H1 (cell line): ENCODE data around the gene HMGXB3. TPM values are rescaled to one million over a fixed set of nuclear protein-coding genes. Genes with fewer than 3 reads are reported as not detected.

ENCODE experiments used
- CTCF ChIA-PET: fragments of 300-600 bp; sonication (Branson Sonifier 250); formaldehyde crosslinking; loops from one replicate; lab custom pipeline; 2021; ENCODE audit not compliant: partially characterized antibody; lab: Charles Lee
- POLR2A ChIA-PET: fragments of 300-600 bp; sonication (Branson Sonifier 250); formaldehyde crosslinking; loops from one replicate; lab custom pipeline; 2021; ENCODE audit warnings: inconsistent platforms; ENCODE audit not compliant: partially characterized antibody; lab: Charles Lee
- DNase-seq, 2 experiments: peaks; one replicate each; pipeline versions ENCODE4 v3.0.0 to v3.0.0-alpha.2; 2010 to 2022; ENCODE audit warnings: low spot score in 2 of 2, low read depth in 1 of 2, mixed read lengths in 1 of 2
- FAIRE-seq: peaks from 2 replicates; lab custom pipeline; 2011; peaks lifted over from hg19 to GRCh38; lab: Jason Lieb, UNC
- H2AFZ ChIP-seq: 2 replicates; pipeline ENCODE4 v1.8.1; 2012; ENCODE audit warnings: low read length, inconsistent platforms
- H2AK5ac ChIP-seq: 2 replicates; pipeline ENCODE4 v1.6.1; 2013; ENCODE audit warnings: low read depth, low read length
- H2BK120ac ChIP-seq: replicated peaks from 2 replicates; pipeline ENCODE3; 2013; ENCODE audit warnings: low read depth, low read length, inconsistent platforms
- H2BK12ac ChIP-seq: 2 replicates; pipeline ENCODE4 v1.6.1; 2013; ENCODE audit warnings: low read depth, low read length
- H2BK15ac ChIP-seq: 2 replicates; pipeline ENCODE4 v1.6.1; 2013; ENCODE audit warnings: low read length
- H2BK20ac ChIP-seq: 2 replicates; pipeline ENCODE4 v1.6.1; 2013; ENCODE audit warnings: low read length
- H2BK5ac ChIP-seq: 2 replicates; pipeline ENCODE4 v1.6.1; 2013; ENCODE audit warnings: low read depth, low read length
- H3K14ac ChIP-seq: 2 replicates; pipeline ENCODE4 v1.6.1; 2013; ENCODE audit warnings: inconsistent platforms; ENCODE audit not compliant: insufficient read length
- H3K18ac ChIP-seq: 2 replicates; pipeline ENCODE4 v1.6.1; 2013; ENCODE audit warnings: low read length; ENCODE audit errors: extremely low read depth
- H3K23ac ChIP-seq: 2 replicates; pipeline ENCODE4 v1.6.1; 2013; ENCODE audit warnings: inconsistent platforms; ENCODE audit not compliant: insufficient read length
- H3K23me2 ChIP-seq: 2 replicates; pipeline ENCODE4 v1.6.1; 2013; ENCODE audit warnings: low read depth, low read length
- H3K27ac ChIP-seq: 2 replicates; pipeline ENCODE4 v1.6.1; 2011; ENCODE audit warnings: low read depth, low read length, inconsistent platforms
- H3K27me3 ChIP-seq, 4 experiments: replicated peaks in 1 of 4; 1 replicate in 1 of 4; 2 replicates in 3 of 4; pipeline versions ENCODE4 v1.6.1 to v1.8.1; 2011 to 2013; ENCODE audit warnings: low read length in 3 of 4, mild to moderate bottlenecking in 3 of 4, inconsistent platforms in 2 of 4, mixed read lengths in 2 of 4, moderate library complexity in 1 of 4; ENCODE audit not compliant: control insufficient read depth in 3 of 4, insufficient read depth in 3 of 4; ENCODE audit errors: extremely low read depth in 1 of 4
- H3K36me3 ChIP-seq, 4 experiments: 2 replicates each; pipeline versions ENCODE4 v1.6.1 to v1.8.1; 2011 to 2013; ENCODE audit warnings: mild to moderate bottlenecking in 4 of 4, low read length in 3 of 4, moderate library complexity in 2 of 4, control low read depth in 1 of 4, inconsistent platforms in 1 of 4; ENCODE audit not compliant: insufficient read depth in 4 of 4, control insufficient read depth in 2 of 4
- H3K4ac ChIP-seq: replicated peaks from 2 replicates; pipeline ENCODE3; 2013; ENCODE audit warnings: low read length, low read depth, mixed read lengths, inconsistent platforms; ENCODE audit not compliant: insufficient read length
- H3K4me1 ChIP-seq, 4 experiments: replicated peaks in 1 of 4; 1 replicate in 1 of 4; 2 replicates in 3 of 4; pipeline versions ENCODE4 v1.6.1 to v1.8.1; 2011 to 2013; ENCODE audit warnings: low read length in 3 of 4, inconsistent platforms in 2 of 4, mixed read lengths in 1 of 4; ENCODE audit not compliant: insufficient read depth in 4 of 4, control insufficient read depth in 3 of 4
- H3K4me2 ChIP-seq, 2 experiments: 2 replicates each; pipeline versions ENCODE4 v1.6.1 to v1.8.1; 2011 to 2013; ENCODE audit warnings: low read depth in 2 of 2, low read length in 2 of 2, control low read depth in 1 of 2, inconsistent platforms in 1 of 2, mild to moderate bottlenecking in 1 of 2; ENCODE audit not compliant: insufficient read depth in 1 of 2
- H3K4me3 ChIP-seq, 4 experiments: fragments of 200-600, 300-600 bp in 1 of 4; sonication (generic), shearing (Covaris generic), sonication (Bioruptor Twin) in 1 of 4; 2 replicates each; pipeline versions ENCODE4 v1.5.1 to v1.8.1; 2011 to 2016; ENCODE audit warnings: low read length in 4 of 4, low read depth in 3 of 4, control low read depth in 2 of 4, inconsistent platforms in 2 of 4, mild to moderate bottlenecking in 2 of 4, mixed read lengths in 1 of 4, moderate library complexity in 1 of 4; ENCODE audit not compliant: insufficient read depth in 2 of 4; ENCODE audit errors: extremely low read depth in 1 of 4
- H3K56ac ChIP-seq: replicated peaks from 2 replicates; pipeline ENCODE3; 2013; ENCODE audit warnings: low read depth, mild to moderate bottlenecking, mixed read lengths, low read length, inconsistent platforms; ENCODE audit not compliant: insufficient read length
- H3K79me1 ChIP-seq: 2 replicates; pipeline ENCODE4 v1.6.1; 2013; ENCODE audit warnings: low read depth, low read length, control low read depth
- H3K79me2 ChIP-seq, 2 experiments: 2 replicates each; pipeline versions ENCODE4 v1.6.1 to v1.8.1; 2012 to 2013; ENCODE audit warnings: low read length in 2 of 2, mild to moderate bottlenecking in 2 of 2, inconsistent platforms in 1 of 2; ENCODE audit not compliant: insufficient read depth in 2 of 2, control insufficient read depth in 1 of 2
- H3K9ac ChIP-seq, 4 experiments: replicated peaks in 1 of 4; 1 replicate in 1 of 4; 2 replicates in 3 of 4; pipeline versions ENCODE4 v1.6.1 to v1.8.1; 2011 to 2013; ENCODE audit warnings: low read depth in 3 of 4, low read length in 3 of 4, control low read depth in 2 of 4, mild to moderate bottlenecking in 2 of 4, moderate library complexity in 2 of 4, inconsistent platforms in 1 of 4; ENCODE audit errors: extremely low read depth in 1 of 4
- H3K9me3 ChIP-seq, 2 experiments: 2 replicates each; pipeline versions ENCODE4 v1.6.1 to v1.8.1; 2012 to 2013; ENCODE audit warnings: mild to moderate bottlenecking in 2 of 2, moderate library complexity in 2 of 2, control low read depth in 1 of 2, inconsistent platforms in 1 of 2, low read depth in 1 of 2, low read length in 1 of 2, mixed read lengths in 1 of 2; ENCODE audit not compliant: insufficient read depth in 2 of 2
- H4K20me1 ChIP-seq, 2 experiments: replicated peaks in 1 of 2; 2 replicates each; pipeline versions ENCODE3 to v1.8.1; 2011 to 2013; ENCODE audit warnings: inconsistent platforms in 2 of 2, low read length in 2 of 2, mild to moderate bottlenecking in 1 of 2; ENCODE audit not compliant: insufficient read depth in 2 of 2, control insufficient read depth in 1 of 2
- H4K5ac ChIP-seq: 2 replicates; pipeline ENCODE4 v1.6.1; 2013; ENCODE audit warnings: low read length, low read depth, mixed read lengths, inconsistent platforms; ENCODE audit not compliant: insufficient read length
- H4K8ac ChIP-seq: 2 replicates; pipeline ENCODE4 v1.8.0; 2013; ENCODE audit warnings: mild to moderate bottlenecking, moderate library complexity, low read length, inconsistent platforms; ENCODE audit not compliant: insufficient read depth; ENCODE audit errors: extremely low read depth
- H4K91ac ChIP-seq: replicated peaks from 2 replicates; pipeline ENCODE3; 2013; ENCODE audit warnings: low read length, mixed read lengths, inconsistent platforms; ENCODE audit not compliant: insufficient read length
- BCL11A ChIP-seq, 2 experiments: IDR thresholded peaks; one replicate each; pipeline ENCODE4 v1.6.1; 2011; ENCODE audit warnings: low read depth in 2 of 2, low read length in 2 of 2, mild to moderate bottlenecking in 2 of 2
- E2F6 ChIP-seq: IDR thresholded peaks from 2 replicates; pipeline ENCODE4 v1.6.1; 2012; ENCODE audit warnings: inconsistent platforms
- EGR1 ChIP-seq: IDR thresholded peaks from 2 replicates; pipeline ENCODE4 v1.6.1; 2011; ENCODE audit warnings: low read depth, low read length, borderline replicate concordance
- EZH2 ChIP-seq: fragments of 200-600 bp; sonication (generic); IDR thresholded peaks from 2 replicates; pipeline ENCODE4 v1.7.1; 2012; ENCODE audit warnings: low read depth, mild to moderate bottlenecking, moderate library complexity, low read length, inconsistent platforms; ENCODE audit not compliant: severe bottlenecking
- FOSL1 ChIP-seq: IDR thresholded peaks from 2 replicates; pipeline ENCODE4 v1.6.1; 2011; ENCODE audit warnings: mild to moderate bottlenecking, low read depth, low read length, moderate library complexity; ENCODE audit not compliant: insufficient read depth
- HDAC2 ChIP-seq, 2 experiments: fragments of 300-600 bp in 1 of 2; sonication (generic) in 1 of 2; IDR thresholded peaks; 2 replicates each; pipeline ENCODE4 v1.6.1; 2011 to 2012; ENCODE audit warnings: low read depth in 2 of 2, low read length in 2 of 2, mild to moderate bottlenecking in 2 of 2, moderate library complexity in 2 of 2, borderline replicate concordance in 1 of 2, inconsistent platforms in 1 of 2
- KDM4A ChIP-seq: IDR thresholded peaks from one replicate; pipeline ENCODE4 v1.7.1; 2012; ENCODE audit warnings: low read depth, mild to moderate bottlenecking, moderate library complexity, low read length, inconsistent platforms; ENCODE audit not compliant: severe bottlenecking
- NRF1 ChIP-seq: IDR thresholded peaks from 2 replicates; pipeline ENCODE4 v1.6.1; 2011; ENCODE audit warnings: mild to moderate bottlenecking, low read depth, low read length, improper control_type of control experiment
- PHF8 ChIP-seq: fragments of 200-600 bp; sonication (generic); conservative IDR thresholded peaks from 2 replicates; pipeline ENCODE4 v1.7.1; 2012; ENCODE audit warnings: low read depth, mild to moderate bottlenecking, inconsistent platforms, low read length, moderate library complexity
- POLR2AphosphoS5 ChIP-seq: IDR thresholded peaks from 2 replicates; pipeline ENCODE4 v1.6.1; 2011; ENCODE audit warnings: low read depth, low read length
- TBP ChIP-seq: IDR thresholded peaks from 2 replicates; pipeline ENCODE4 v1.6.1; 2011; ENCODE audit warnings: low read depth, low read length, improper control_type of control experiment
- WGBS, 2 experiments: shearing (Covaris generic) in 1 of 2; methylation state at CpG; one replicate each; pipeline versions ENCODE4 v1.1.6 to v1.1.7; 2013 to 2015; ENCODE audit warnings: low lambda C conversion rate in 2 of 2, mixed read lengths in 2 of 2, inconsistent platforms in 1 of 2, low coverage in 1 of 2, missing lambda C conversion rate in 1 of 2; ENCODE audit not compliant: insufficient replicate concordance in 2 of 2, insufficient coverage in 1 of 2, insufficient read length in 1 of 2; ENCODE audit errors: extremely low coverage in 1 of 2, missing lambda C conversion rate in 1 of 2; 5-methylcytosine and 5-hydroxymethylcytosine counted together
- polyA plus RNA-seq, 7 experiments: library from polyadenylated mRNA; depleted of rRNA in 3 of 7; stranded (reverse) in 5 of 7; unstranded in 2 of 7; fragments of >200 nt in 5 of 7; fragments of 200-250 nt in 2 of 7; gene quantifications; 1 replicate in 5 of 7; 2 replicates in 1 of 7; 4 replicates in 1 of 7; pipeline versions ENCODE4 v1.2.1 to v1.2.3, GENCODE V29; 2011 to 2013; ENCODE audit warnings: missing spikeins in 2 of 7, mixed read lengths in 2 of 7
- total RNA-seq: library from RNA; stranded (reverse); fragmentation: NEBNext Ultra II Directional; extraction: Animal tissue kit (Norgen Biotek cat#: 25700); gene quantifications from 2 replicates; pipeline ENCODE4 v1.2.1, GENCODE V29; 2021

HMGXB3 gene
- total and polyA plus RNA-seq, 2 of the 8 experiments (the other 6 are each of a cell fraction or from before 2014, with no cell fraction given) = 26.8 to 28.0 TPM

GRCh38 chr5:150082889-150083288, 82.3 kb downstream of the HMGXB3 start:
- Histone ChIP-seq H3K9ac (no peak overlapping the region), H3K79me2 (no peaks in the 10 kb centered on the region), H3K23ac (no peak overlapping the region), H3K9me3 (no peaks in the 10 kb centered on the region), H2BK20ac (no peak overlapping the region), H2BK120ac (no peak overlapping the region), H2BK12ac (no peak overlapping the region), H3K56ac (no peak overlapping the region), H3K27me3 (no peaks in the 10 kb centered on the region; a peak in 1 of 7 replicates), H3K4me3 (no peak overlapping the region), H3K23me2 (no peaks in the 10 kb centered on the region; the same call in 1 of the 2 replicates), H4K20me1 (no peaks in the 10 kb centered on the region), H3K4me2 (no peak overlapping the region), H3K18ac (no peak overlapping the region), H4K8ac (no peak overlapping the region), H3K14ac (no peak overlapping the region), H3K4ac (no peak overlapping the region), H4K91ac (peak overlapping the region; percentile 25), H3K79me1 (no peaks in the 10 kb centered on the region), H3K27ac (no peak overlapping the region), H2AFZ (no peak overlapping the region), H3K4me1 (peaks cover 0 to 6% (median 1%) of the 10 kb centered on the region in 4 experiments; a peak in 5 of 7 replicates), H2BK15ac (peak overlapping the region; percentile 61; the same call in 1 of the 2 replicates), H2BK5ac (no peak overlapping the region), H4K5ac (no peak overlapping the region), H2AK5ac (no peak overlapping the region), H3K36me3 (no peaks in the 10 kb centered on the region)
- ChIA-PET POLR2A (interaction anchor here (0.6 kb wide), 1 partner anchor 30 kb away, joined by 3 read pairs; no protein-coding TSS in a partner anchor), CTCF (interaction anchor here (0.6 to 1.5 kb wide), 4 partner anchors 26 to 316 kb away, joined by 3 to 5 read pairs (median 4); no protein-coding TSS in a partner anchor)
- no peak for TF ChIP-seq HDAC2 (IDR thresholded peaks at IDR 0.05; ENCODE audit: borderline replicate concordance in 1 of 2, low read depth in 2 of 2, low read length in 2 of 2)
- no peak for TF ChIP-seq NRF1
- no peak for TF ChIP-seq FOSL1
- no peak for TF ChIP-seq E2F6
- TF ChIP-seq BCL11A (IDR thresholded peaks at IDR 0.05; ENCODE audit: low read depth in 2 of 2, low read length in 2 of 2) = no peak
- TF ChIP-seq POLR2AphosphoS5 = no peak
- no peak for TF ChIP-seq TBP
- no peak for TF ChIP-seq EZH2
- TF ChIP-seq PHF8 = no peak
- TF ChIP-seq EGR1 = no peak
- no peak for TF ChIP-seq KDM4A
- WGBS, 2 experiments = 90% methylated on average over 6 of the region's 6 CpGs; no CpG with 5 or more reads in 1 of the 2 experiments
- DNase-seq (peak in 1 of 2 experiments; percentile 37), FAIRE-seq (no peak)
